SK-N-SH treated with all-trans-retinoic acid at 6 μM for 48 hours (cell line): Measurements from ENCODE around the gene CATSPER3.

Experiments
- ARNTL ChIP-seq: fragments of 450-650 bp; formaldehyde crosslinking; IDR thresholded peaks from 2 replicates; pipeline ENCODE4 v1.5.0; 2020; ENCODE audit warnings: low read depth, mild to moderate bottlenecking, moderate library complexity, borderline replicate concordance
- BACH2 ChIP-seq: fragments of 250-450 bp; sonication (Bioruptor Pico); IDR thresholded peaks from 2 replicates; pipeline ENCODE4 v1.9.0; 2021; ENCODE audit warnings: mild to moderate bottlenecking, borderline replicate concordance
- CREB5 ChIP-seq: fragments of 250-450 bp; sonication (Bioruptor Pico); IDR thresholded peaks from 2 replicates; pipeline ENCODE4 v1.5.1; 2020; ENCODE audit warnings: low read depth, mild to moderate bottlenecking, moderate library complexity
- CSDC2 ChIP-seq: fragments of 250-450 bp; sonication (Bioruptor Pico); IDR thresholded peaks from 2 replicates; pipeline ENCODE4 v1.5.0; 2020; ENCODE audit warnings: mild to moderate bottlenecking, moderate library complexity
- ISL1 ChIP-seq: fragments of 250-450 bp; sonication (Bioruptor Pico); IDR thresholded peaks from 2 replicates; pipeline ENCODE4 v2.1.2; 2022; ENCODE audit warnings: mild to moderate bottlenecking, moderate library complexity
- OSR1 ChIP-seq: fragments of 250-450 bp; sonication (Bioruptor Pico); IDR thresholded peaks from 2 replicates; pipeline ENCODE4 v1.8.0; 2022; ENCODE audit warnings: moderate library complexity, mild to moderate bottlenecking, inconsistent platforms
- TCF4 ChIP-seq: fragments of 250-450 bp; sonication (Bioruptor Pico); IDR thresholded peaks from 2 replicates; pipeline ENCODE4 v1.8.0; 2021; ENCODE audit warnings: mild to moderate bottlenecking, moderate library complexity, borderline replicate concordance
- ZC3H10 ChIP-seq: fragments of 250-450 bp; sonication (Bioruptor Pico); IDR thresholded peaks from 2 replicates; pipeline ENCODE4 v1.5.1; 2021; ENCODE audit warnings: mild to moderate bottlenecking, moderate library complexity
- ZFP3 ChIP-seq: fragments of 250-450 bp; sonication (Bioruptor Pico); IDR thresholded peaks from 2 replicates; pipeline ENCODE4 v1.5.0; 2020; ENCODE audit warnings: mild to moderate bottlenecking, moderate library complexity
- ZNF565 ChIP-seq: fragments of 450-650 bp; formaldehyde crosslinking; conservative IDR thresholded peaks from 2 replicates; pipeline ENCODE4 v1.5.0; 2020; ENCODE audit warnings: low read depth, mild to moderate bottlenecking, moderate library complexity
- ZNF70 ChIP-seq: fragments of 450-650 bp; formaldehyde crosslinking; IDR thresholded peaks from 2 replicates; pipeline ENCODE4 v1.5.0; 2020; ENCODE audit warnings: mild to moderate bottlenecking, moderate library complexity

GRCh38 chr5:134943547-134943946, 24.2 kb upstream of the CATSPER3 start:
- no peak for TF ChIP-seq BACH2
- no peak for TF ChIP-seq ZNF565 (CRISPR knock-in tag)
- no peak for TF ChIP-seq ISL1 (CRISPR knock-in tag)
- TF ChIP-seq ZFP3 = no peak
- no peak for TF ChIP-seq ZNF70
- no peak for TF ChIP-seq ARNTL
- TF ChIP-seq TCF4 (CRISPR knock-in tag) = no peak
- TF ChIP-seq CREB5 = no peak
- TF ChIP-seq CSDC2 (CRISPR knock-in tag) = no peak
- no peak for TF ChIP-seq OSR1
- TF ChIP-seq ZC3H10 = no peak
